ENCODE data around the gene MEF2B.
"Not testable (repeated sequence)": the region's sequence is repeated elsewhere in the genome, so short reads cannot be mapped to it uniquely, and the experiment has no call there.

GRCh38 chr19:19106938-19107337 lies 63.1 kb downstream of the MEF2B start:
- TF ChIP-seq CTCF (IDR thresholded peaks at IDR 0.05); ZFX (IDR thresholded peaks at IDR 0.05; ENCODE audit: borderline replicate concordance): not testable (repeated sequence)

Data from 22Rv1 (cell line).